H1 (cell line): ENCODE results near the gene HGFAC. TPM values are rescaled to one million over a fixed set of nuclear protein-coding genes. Genes with fewer than 3 reads are reported as not detected.

ENCODE experiments used
- CTCF ChIA-PET: fragments of 300-600 bp; sonication (Branson Sonifier 250); formaldehyde crosslinking; loops from one replicate; lab custom pipeline; 2021; ENCODE audit not compliant: partially characterized antibody; lab: Charles Lee
- POLR2A ChIA-PET: fragments of 300-600 bp; sonication (Branson Sonifier 250); formaldehyde crosslinking; loops from one replicate; lab custom pipeline; 2021; ENCODE audit warnings: inconsistent platforms; ENCODE audit not compliant: partially characterized antibody; lab: Charles Lee
- DNase-seq, 2 experiments: peaks; one replicate each; pipeline versions ENCODE4 v3.0.0 to v3.0.0-alpha.2; 2010 to 2022; ENCODE audit warnings: low spot score in 2 of 2, low read depth in 1 of 2, mixed read lengths in 1 of 2
- FAIRE-seq: peaks from 2 replicates; lab custom pipeline; 2011; peaks lifted over from hg19 to GRCh38; lab: Jason Lieb, UNC
- H2AFZ ChIP-seq: 2 replicates; pipeline ENCODE4 v1.8.1; 2012; ENCODE audit warnings: low read length, inconsistent platforms
- H2AK5ac ChIP-seq: 2 replicates; pipeline ENCODE4 v1.6.1; 2013; ENCODE audit warnings: low read depth, low read length
- H2BK120ac ChIP-seq: replicated peaks from 2 replicates; pipeline ENCODE3; 2013; ENCODE audit warnings: low read depth, low read length, inconsistent platforms
- H2BK12ac ChIP-seq: 2 replicates; pipeline ENCODE4 v1.6.1; 2013; ENCODE audit warnings: low read depth, low read length
- H2BK15ac ChIP-seq: 2 replicates; pipeline ENCODE4 v1.6.1; 2013; ENCODE audit warnings: low read length
- H2BK20ac ChIP-seq: 2 replicates; pipeline ENCODE4 v1.6.1; 2013; ENCODE audit warnings: low read length
- H2BK5ac ChIP-seq: 2 replicates; pipeline ENCODE4 v1.6.1; 2013; ENCODE audit warnings: low read depth, low read length
- H3K14ac ChIP-seq: 2 replicates; pipeline ENCODE4 v1.6.1; 2013; ENCODE audit warnings: inconsistent platforms; ENCODE audit not compliant: insufficient read length
- H3K18ac ChIP-seq: 2 replicates; pipeline ENCODE4 v1.6.1; 2013; ENCODE audit warnings: low read length; ENCODE audit errors: extremely low read depth
- H3K23ac ChIP-seq: 2 replicates; pipeline ENCODE4 v1.6.1; 2013; ENCODE audit warnings: inconsistent platforms; ENCODE audit not compliant: insufficient read length
- H3K23me2 ChIP-seq: 2 replicates; pipeline ENCODE4 v1.6.1; 2013; ENCODE audit warnings: low read depth, low read length
- H3K27ac ChIP-seq: 2 replicates; pipeline ENCODE4 v1.6.1; 2011; ENCODE audit warnings: low read depth, low read length, inconsistent platforms
- H3K27me3 ChIP-seq, 4 experiments: replicated peaks in 1 of 4; 1 replicate in 1 of 4; 2 replicates in 3 of 4; pipeline versions ENCODE4 v1.6.1 to v1.8.1; 2011 to 2013; ENCODE audit warnings: low read length in 3 of 4, mild to moderate bottlenecking in 3 of 4, inconsistent platforms in 2 of 4, mixed read lengths in 2 of 4, moderate library complexity in 1 of 4; ENCODE audit not compliant: control insufficient read depth in 3 of 4, insufficient read depth in 3 of 4; ENCODE audit errors: extremely low read depth in 1 of 4
- H3K36me3 ChIP-seq, 4 experiments: 2 replicates each; pipeline versions ENCODE4 v1.6.1 to v1.8.1; 2011 to 2013; ENCODE audit warnings: mild to moderate bottlenecking in 4 of 4, low read length in 3 of 4, moderate library complexity in 2 of 4, control low read depth in 1 of 4, inconsistent platforms in 1 of 4; ENCODE audit not compliant: insufficient read depth in 4 of 4, control insufficient read depth in 2 of 4
- H3K4ac ChIP-seq: replicated peaks from 2 replicates; pipeline ENCODE3; 2013; ENCODE audit warnings: low read length, low read depth, mixed read lengths, inconsistent platforms; ENCODE audit not compliant: insufficient read length
- H3K4me1 ChIP-seq, 4 experiments: replicated peaks in 1 of 4; 1 replicate in 1 of 4; 2 replicates in 3 of 4; pipeline versions ENCODE4 v1.6.1 to v1.8.1; 2011 to 2013; ENCODE audit warnings: low read length in 3 of 4, inconsistent platforms in 2 of 4, mixed read lengths in 1 of 4; ENCODE audit not compliant: insufficient read depth in 4 of 4, control insufficient read depth in 3 of 4
- H3K4me2 ChIP-seq, 2 experiments: 2 replicates each; pipeline versions ENCODE4 v1.6.1 to v1.8.1; 2011 to 2013; ENCODE audit warnings: low read depth in 2 of 2, low read length in 2 of 2, control low read depth in 1 of 2, inconsistent platforms in 1 of 2, mild to moderate bottlenecking in 1 of 2; ENCODE audit not compliant: insufficient read depth in 1 of 2
- H3K4me3 ChIP-seq, 4 experiments: fragments of 200-600, 300-600 bp in 1 of 4; sonication (generic), shearing (Covaris generic), sonication (Bioruptor Twin) in 1 of 4; 2 replicates each; pipeline versions ENCODE4 v1.5.1 to v1.8.1; 2011 to 2016; ENCODE audit warnings: low read length in 4 of 4, low read depth in 3 of 4, control low read depth in 2 of 4, inconsistent platforms in 2 of 4, mild to moderate bottlenecking in 2 of 4, mixed read lengths in 1 of 4, moderate library complexity in 1 of 4; ENCODE audit not compliant: insufficient read depth in 2 of 4; ENCODE audit errors: extremely low read depth in 1 of 4
- H3K56ac ChIP-seq: replicated peaks from 2 replicates; pipeline ENCODE3; 2013; ENCODE audit warnings: low read depth, mild to moderate bottlenecking, mixed read lengths, low read length, inconsistent platforms; ENCODE audit not compliant: insufficient read length
- H3K79me1 ChIP-seq: 2 replicates; pipeline ENCODE4 v1.6.1; 2013; ENCODE audit warnings: low read depth, low read length, control low read depth
- H3K79me2 ChIP-seq, 2 experiments: 2 replicates each; pipeline versions ENCODE4 v1.6.1 to v1.8.1; 2012 to 2013; ENCODE audit warnings: low read length in 2 of 2, mild to moderate bottlenecking in 2 of 2, inconsistent platforms in 1 of 2; ENCODE audit not compliant: insufficient read depth in 2 of 2, control insufficient read depth in 1 of 2
- H3K9ac ChIP-seq, 4 experiments: replicated peaks in 1 of 4; 1 replicate in 1 of 4; 2 replicates in 3 of 4; pipeline versions ENCODE4 v1.6.1 to v1.8.1; 2011 to 2013; ENCODE audit warnings: low read depth in 3 of 4, low read length in 3 of 4, control low read depth in 2 of 4, mild to moderate bottlenecking in 2 of 4, moderate library complexity in 2 of 4, inconsistent platforms in 1 of 4; ENCODE audit errors: extremely low read depth in 1 of 4
- H3K9me3 ChIP-seq, 2 experiments: 2 replicates each; pipeline versions ENCODE4 v1.6.1 to v1.8.1; 2012 to 2013; ENCODE audit warnings: mild to moderate bottlenecking in 2 of 2, moderate library complexity in 2 of 2, control low read depth in 1 of 2, inconsistent platforms in 1 of 2, low read depth in 1 of 2, low read length in 1 of 2, mixed read lengths in 1 of 2; ENCODE audit not compliant: insufficient read depth in 2 of 2
- H4K20me1 ChIP-seq, 2 experiments: replicated peaks in 1 of 2; 2 replicates each; pipeline versions ENCODE3 to v1.8.1; 2011 to 2013; ENCODE audit warnings: inconsistent platforms in 2 of 2, low read length in 2 of 2, mild to moderate bottlenecking in 1 of 2; ENCODE audit not compliant: insufficient read depth in 2 of 2, control insufficient read depth in 1 of 2
- H4K5ac ChIP-seq: 2 replicates; pipeline ENCODE4 v1.6.1; 2013; ENCODE audit warnings: low read length, low read depth, mixed read lengths, inconsistent platforms; ENCODE audit not compliant: insufficient read length
- H4K8ac ChIP-seq: 2 replicates; pipeline ENCODE4 v1.8.0; 2013; ENCODE audit warnings: mild to moderate bottlenecking, moderate library complexity, low read length, inconsistent platforms; ENCODE audit not compliant: insufficient read depth; ENCODE audit errors: extremely low read depth
- H4K91ac ChIP-seq: replicated peaks from 2 replicates; pipeline ENCODE3; 2013; ENCODE audit warnings: low read length, mixed read lengths, inconsistent platforms; ENCODE audit not compliant: insufficient read length
- SIX5 ChIP-seq: IDR thresholded peaks from 2 replicates; pipeline ENCODE4 v1.6.1; 2011; ENCODE audit warnings: mild to moderate bottlenecking, low read depth, low read length
- SP4 ChIP-seq: IDR thresholded peaks from 2 replicates; pipeline ENCODE4 v1.6.1; 2012; ENCODE audit warnings: low read length, inconsistent platforms
- TAF7 ChIP-seq: optimal IDR thresholded peaks from 2 replicates; pipeline ENCODE3; 2011; ENCODE audit warnings: low read depth, mild to moderate bottlenecking, inconsistent platforms, low read length, moderate library complexity, borderline replicate concordance
- WGBS, 2 experiments: shearing (Covaris generic) in 1 of 2; methylation state at CpG; one replicate each; pipeline versions ENCODE4 v1.1.6 to v1.1.7; 2013 to 2015; ENCODE audit warnings: low lambda C conversion rate in 2 of 2, mixed read lengths in 2 of 2, inconsistent platforms in 1 of 2, low coverage in 1 of 2, missing lambda C conversion rate in 1 of 2; ENCODE audit not compliant: insufficient replicate concordance in 2 of 2, insufficient coverage in 1 of 2, insufficient read length in 1 of 2; ENCODE audit errors: extremely low coverage in 1 of 2, missing lambda C conversion rate in 1 of 2; 5-methylcytosine and 5-hydroxymethylcytosine counted together
- polyA plus RNA-seq, 7 experiments: library from polyadenylated mRNA; depleted of rRNA in 3 of 7; stranded (reverse) in 5 of 7; unstranded in 2 of 7; fragments of >200 nt in 5 of 7; fragments of 200-250 nt in 2 of 7; gene quantifications; 1 replicate in 5 of 7; 2 replicates in 1 of 7; 4 replicates in 1 of 7; pipeline versions ENCODE4 v1.2.1 to v1.2.3, GENCODE V29; 2011 to 2013; ENCODE audit warnings: missing spikeins in 2 of 7, mixed read lengths in 2 of 7
- total RNA-seq: library from RNA; stranded (reverse); fragmentation: NEBNext Ultra II Directional; extraction: Animal tissue kit (Norgen Biotek cat#: 25700); gene quantifications from 2 replicates; pipeline ENCODE4 v1.2.1, GENCODE V29; 2021
- TF ChIP-seq, protein P1 (sequence below): IDR thresholded peaks from 2 replicates; pipeline ENCODE4 v1.6.1; 2012; ENCODE audit warnings: low read length, inconsistent platforms

The HGFAC gene
- total and polyA plus RNA-seq, 2 of the 8 experiments (the other 6 are each of a cell fraction or from before 2014, with no cell fraction given) = 0.14 to 0.15 TPM

DNA sequence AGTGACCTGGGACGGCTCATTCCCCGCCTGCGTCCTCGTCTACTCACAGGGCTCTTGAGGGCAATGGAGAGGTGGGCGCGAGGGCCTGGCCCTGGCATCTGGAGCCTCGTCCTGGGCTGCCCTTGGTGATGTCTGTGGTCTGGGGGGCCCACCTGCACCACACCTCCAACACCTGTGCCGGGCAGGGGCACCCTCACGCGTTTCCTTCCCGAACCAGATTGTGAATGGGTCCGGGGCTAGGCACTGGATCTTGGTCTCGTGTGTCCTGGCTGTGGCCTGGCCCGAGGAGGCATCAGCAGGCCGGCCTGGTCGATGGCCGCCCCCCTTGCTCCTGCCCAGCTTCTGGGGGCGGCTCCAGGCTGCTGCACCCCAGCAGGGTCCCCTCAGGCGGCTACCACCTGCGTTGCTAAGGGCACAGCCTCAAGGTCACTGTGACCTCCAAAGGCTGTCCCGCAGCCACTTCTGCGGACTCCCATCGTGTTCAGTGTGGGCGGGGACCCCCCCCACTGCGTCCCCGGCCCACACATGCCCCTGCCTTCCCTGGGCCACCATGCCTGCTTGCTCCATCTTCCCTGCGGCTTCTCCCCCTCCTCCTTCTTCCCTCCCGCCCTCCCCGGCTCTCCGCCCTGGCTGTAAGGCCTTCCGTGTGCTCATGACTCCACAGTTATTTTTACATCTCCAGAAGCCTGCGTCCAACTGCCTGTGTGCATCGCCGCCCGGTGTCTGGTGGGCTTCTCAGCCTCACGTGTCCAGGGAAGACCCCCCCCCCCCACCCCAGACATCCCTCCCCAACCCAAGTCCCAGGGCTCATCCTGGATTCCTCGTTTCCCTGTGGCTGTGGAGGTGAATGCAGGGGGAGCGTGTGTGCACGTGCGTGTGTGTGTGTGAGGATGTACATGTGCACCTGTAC is 25.2 kb downstream of the HGFAC start:
- H3K79me1 ChIP-seq = peaks cover 6% of the 10 kb centered on the region; the same call in 1 of the 2 replicates
- peak overlapping the region; percentile 57; the same call in 1 of the 2 replicates for H4K8ac ChIP-seq
- DNase-seq (no peak), FAIRE-seq (no peak)
- no peak overlapping the region for H3K27ac ChIP-seq
- CTCF ChIA-PET = interaction anchor here (1.0 to 3.6 kb wide), 10 partner anchors 10 to 227 kb away, joined by 3 to 48 read pairs (median 3); no protein-coding TSS in a partner anchor
- H3K79me2 ChIP-seq = no peaks in the 10 kb centered on the region
- peaks cover 0 to 6% of the 10 kb centered on the region in 2 experiments; a peak in 2 of 4 replicates for H3K9me3 ChIP-seq
- no peak overlapping the region for H3K4me3 ChIP-seq
- H3K4me2 ChIP-seq = no peak overlapping the region
- H2BK5ac ChIP-seq = no peak overlapping the region; the same call in 1 of the 2 replicates
- no peak overlapping the region for H3K9ac ChIP-seq
- H3K23me2 ChIP-seq = peaks cover 5% of the 10 kb centered on the region
- no peak overlapping the region for H4K5ac ChIP-seq
- peaks cover 0 to 17% of the 10 kb centered on the region in 2 experiments for H4K20me1 ChIP-seq
- no peak overlapping the region for H2BK120ac ChIP-seq
- no peak overlapping the region for H3K23ac ChIP-seq
- POLR2A ChIA-PET = interaction anchor here (1.2 kb wide), 1 partner anchor 27 kb away, joined by 4 read pairs; no protein-coding TSS in a partner anchor
- peak overlapping the region; percentile 55; the same call in 1 of the 2 replicates for H2BK12ac ChIP-seq
- H3K56ac ChIP-seq = no peak overlapping the region
- peaks cover 5 to 60% (median 42%) of the 10 kb centered on the region in 4 experiments for H3K27me3 ChIP-seq
- no peak overlapping the region for H3K14ac ChIP-seq
- WGBS, 2 experiments = 89% methylated on average over 21 of the region's 40 CpGs; no CpG with 5 or more reads in 1 of the 2 experiments
- H4K91ac ChIP-seq = no peak overlapping the region
- peak overlapping the region; percentile 98; the same call in 1 of the 2 replicates for H2BK15ac ChIP-seq
- peaks cover 0 to 6% (median 0%) of the 10 kb centered on the region in 4 experiments; a peak in 1 of 7 replicates for H3K4me1 ChIP-seq
- H3K4ac ChIP-seq = no peak overlapping the region
- no peak overlapping the region; the same call in 1 of the 2 replicates for H3K18ac ChIP-seq
- no peaks in the 10 kb centered on the region for H3K36me3 ChIP-seq
- H2BK20ac ChIP-seq = no peak overlapping the region
- no peak overlapping the region for H2AFZ ChIP-seq
- 0 out of 2 replicates have a peak overlapping the region, but pooled peaks have one; percentile 53 for H2AK5ac ChIP-seq
- TF ChIP-seq TAF7 (no peak), SIX5 (no peak), SP4 (no peak)
- TF ChIP-seq, protein P1, sequence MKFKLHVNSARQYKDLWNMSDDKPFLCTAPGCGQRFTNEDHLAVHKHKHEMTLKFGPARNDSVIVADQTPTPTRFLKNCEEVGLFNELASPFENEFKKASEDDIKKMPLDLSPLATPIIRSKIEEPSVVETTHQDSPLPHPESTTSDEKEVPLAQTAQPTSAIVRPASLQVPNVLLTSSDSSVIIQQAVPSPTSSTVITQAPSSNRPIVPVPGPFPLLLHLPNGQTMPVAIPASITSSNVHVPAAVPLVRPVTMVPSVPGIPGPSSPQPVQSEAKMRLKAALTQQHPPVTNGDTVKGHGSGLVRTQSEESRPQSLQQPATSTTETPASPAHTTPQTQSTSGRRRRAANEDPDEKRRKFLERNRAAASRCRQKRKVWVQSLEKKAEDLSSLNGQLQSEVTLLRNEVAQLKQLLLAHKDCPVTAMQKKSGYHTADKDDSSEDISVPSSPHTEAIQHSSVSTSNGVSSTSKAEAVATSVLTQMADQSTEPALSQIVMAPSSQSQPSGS = no peak
